GM12874 (cell line): ENCODE data around the gene PRKAG2.

Source experiments
- TF ChIP-seq, protein P1 (sequence below): IDR thresholded peaks from 2 replicates; pipeline ENCODE4 v1.5.1; 2011; ENCODE audit warnings: low read depth, mild to moderate bottlenecking, control low read depth, low read length, moderate library complexity; ENCODE audit not compliant: insufficient read depth

Gene PRKAG2

DNA sequence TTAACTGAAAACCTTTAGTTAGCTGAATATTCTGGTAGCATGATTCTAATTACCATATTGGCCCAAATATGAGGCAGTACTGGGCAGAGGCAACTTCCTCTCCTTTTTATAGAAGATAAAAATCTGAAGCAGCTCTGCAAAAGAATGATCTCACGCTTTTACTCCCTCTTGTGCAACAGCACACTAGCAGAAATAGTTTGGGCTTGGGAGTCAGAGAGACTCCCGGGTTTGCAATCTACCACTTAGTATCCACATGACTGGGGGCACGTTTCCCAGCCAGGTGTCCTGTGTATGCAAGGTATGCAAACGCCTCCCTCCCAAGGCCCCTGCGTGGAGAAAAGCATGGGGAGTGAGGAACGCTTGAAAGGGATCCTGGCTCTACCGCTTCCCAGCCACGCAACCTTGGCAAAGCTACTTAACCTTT, 310.0 kb downstream of the PRKAG2 start:
- TF ChIP-seq, protein P1, sequence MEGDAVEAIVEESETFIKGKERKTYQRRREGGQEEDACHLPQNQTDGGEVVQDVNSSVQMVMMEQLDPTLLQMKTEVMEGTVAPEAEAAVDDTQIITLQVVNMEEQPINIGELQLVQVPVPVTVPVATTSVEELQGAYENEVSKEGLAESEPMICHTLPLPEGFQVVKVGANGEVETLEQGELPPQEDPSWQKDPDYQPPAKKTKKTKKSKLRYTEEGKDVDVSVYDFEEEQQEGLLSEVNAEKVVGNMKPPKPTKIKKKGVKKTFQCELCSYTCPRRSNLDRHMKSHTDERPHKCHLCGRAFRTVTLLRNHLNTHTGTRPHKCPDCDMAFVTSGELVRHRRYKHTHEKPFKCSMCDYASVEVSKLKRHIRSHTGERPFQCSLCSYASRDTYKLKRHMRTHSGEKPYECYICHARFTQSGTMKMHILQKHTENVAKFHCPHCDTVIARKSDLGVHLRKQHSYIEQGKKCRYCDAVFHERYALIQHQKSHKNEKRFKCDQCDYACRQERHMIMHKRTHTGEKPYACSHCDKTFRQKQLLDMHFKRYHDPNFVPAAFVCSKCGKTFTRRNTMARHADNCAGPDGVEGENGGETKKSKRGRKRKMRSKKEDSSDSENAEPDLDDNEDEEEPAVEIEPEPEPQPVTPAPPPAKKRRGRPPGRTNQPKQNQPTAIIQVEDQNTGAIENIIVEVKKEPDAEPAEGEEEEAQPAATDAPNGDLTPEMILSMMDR: no peak

DNA sequence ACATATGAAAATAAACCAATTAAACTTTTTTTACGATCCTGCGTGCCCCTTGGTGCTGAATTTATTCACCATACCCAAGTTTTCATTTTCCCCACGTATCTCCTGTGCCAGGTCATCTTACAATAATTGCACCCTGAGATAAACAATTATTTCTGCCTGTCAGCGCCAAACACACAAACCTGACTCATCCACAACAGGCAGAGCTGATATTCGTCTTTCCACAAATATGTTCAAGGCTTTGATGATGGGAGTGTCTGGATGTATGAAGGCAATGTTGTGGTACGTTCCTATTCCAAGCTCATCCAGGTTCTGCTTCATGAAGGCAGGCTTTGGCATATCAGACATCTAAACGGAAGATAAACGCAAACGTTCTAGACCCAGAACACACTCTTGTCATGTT, 311.4 kb downstream of the PRKAG2 start:
- TF ChIP-seq, protein P1: no peak

DNA sequence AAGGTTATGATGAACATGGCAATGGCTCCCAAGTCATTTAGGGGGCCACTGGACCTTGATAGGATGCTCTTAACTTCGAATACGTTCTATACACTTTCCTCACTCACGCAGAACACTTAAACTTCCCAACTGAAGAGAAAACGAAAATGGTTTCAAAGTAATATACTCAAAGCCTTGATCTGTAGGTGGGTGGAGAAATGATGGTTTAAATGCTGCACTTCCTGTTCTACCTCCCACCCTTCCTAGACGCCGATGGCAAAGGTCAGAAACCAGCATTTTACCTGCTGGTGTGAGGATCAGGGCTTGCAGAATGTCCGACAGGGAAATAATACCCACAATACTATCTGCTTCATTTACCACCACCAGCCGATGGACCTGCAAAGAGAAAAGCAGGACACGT, 316.7 kb downstream of the PRKAG2 start:
- TF ChIP-seq, protein P1: no peak

DNA sequence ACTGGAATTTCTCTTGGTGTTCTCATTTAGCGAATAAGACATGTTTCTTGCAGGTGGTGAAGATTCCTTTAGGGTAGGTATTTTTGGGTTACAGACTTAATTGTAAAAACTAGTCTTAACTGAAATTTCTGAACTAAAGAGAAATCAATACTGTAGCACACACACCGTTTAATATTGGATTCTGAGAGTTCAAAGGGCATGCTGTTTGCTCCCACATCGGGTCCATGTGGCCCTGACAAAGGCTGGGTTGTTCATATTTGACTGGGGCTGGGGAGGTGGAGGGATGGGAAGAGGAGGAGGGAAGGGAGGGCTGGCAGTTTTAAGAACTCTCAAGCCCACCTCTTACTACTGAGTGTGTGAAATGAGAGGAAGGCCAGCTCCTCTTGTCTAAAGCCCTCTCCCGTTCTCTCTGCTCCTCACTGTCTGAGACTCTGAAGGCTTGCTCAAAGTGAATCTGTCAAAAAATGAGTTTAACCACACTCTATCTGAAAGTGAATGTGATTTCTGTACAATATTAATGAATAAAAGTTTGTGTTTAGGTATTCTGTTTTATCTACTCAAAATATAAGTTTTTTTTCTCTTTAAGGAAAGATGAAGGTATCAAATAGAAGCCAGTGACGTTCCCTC, 317.2 kb downstream of the PRKAG2 start:
- TF ChIP-seq, protein P1: no peak

DNA sequence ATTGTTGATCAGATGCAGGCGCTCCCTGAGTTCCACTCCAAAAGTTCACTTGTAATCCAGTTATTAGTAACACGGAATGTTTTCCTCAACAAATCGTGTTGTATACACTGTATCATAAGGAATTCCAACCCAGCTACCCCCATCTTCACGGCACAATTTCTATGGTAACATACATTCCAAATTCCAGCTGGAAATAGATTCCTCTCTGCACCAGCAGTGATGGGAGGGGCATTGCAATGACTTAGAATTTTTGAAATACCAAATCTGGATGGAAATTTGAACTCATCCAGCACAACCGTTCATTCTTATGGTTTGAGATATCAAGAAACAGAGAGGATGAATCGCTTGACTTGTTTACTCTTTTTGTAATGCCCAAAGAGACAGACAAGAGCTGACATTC, 318.3 kb downstream of the PRKAG2 start:
- TF ChIP-seq, protein P1: no peak

DNA sequence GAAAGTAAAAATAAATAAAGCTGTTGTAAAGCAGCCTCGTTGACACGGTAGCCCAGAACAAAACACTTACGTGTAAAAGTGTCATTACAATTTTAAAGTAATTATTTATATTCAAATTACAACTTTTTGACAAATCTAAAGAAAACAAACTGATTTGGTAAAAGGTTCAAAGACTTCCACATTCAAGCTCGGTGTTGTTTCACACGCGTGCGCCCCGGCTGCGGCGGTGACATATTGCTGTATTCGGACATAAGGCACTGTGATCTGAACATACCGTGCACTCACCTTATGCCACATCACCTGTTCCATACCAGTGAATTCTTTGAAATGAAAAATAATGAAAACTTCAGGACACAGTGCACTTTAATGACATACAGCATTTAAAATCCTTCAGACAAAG, 320.3 kb downstream of the PRKAG2 start:
- TF ChIP-seq, protein P1: no peak

DNA sequence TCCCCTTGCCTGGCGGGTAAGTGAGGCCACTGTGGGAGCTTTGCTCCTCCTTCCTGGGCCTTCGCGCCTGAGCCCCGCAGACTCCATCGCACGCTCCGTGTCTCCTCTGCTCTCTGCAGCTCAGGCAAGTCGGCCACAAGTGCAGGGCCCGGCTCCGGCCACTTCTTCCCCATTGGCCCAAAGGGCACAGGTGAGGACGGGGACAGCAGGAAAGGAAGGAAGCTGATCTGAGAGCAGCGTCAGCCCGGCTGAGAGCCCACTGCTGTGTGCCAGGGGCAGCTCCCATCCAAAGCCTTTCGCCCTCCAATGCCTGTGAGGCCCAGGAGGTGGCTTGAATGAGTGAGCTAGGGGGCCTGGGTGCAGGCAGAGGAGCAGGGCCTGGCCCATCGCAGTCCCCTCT, 323.6 kb downstream of the PRKAG2 start:
- TF ChIP-seq, protein P1: no peak
